ENCODE measurements around the gene PKIB. TPM values are rescaled to one million over a fixed set of nuclear protein-coding genes. Genes with fewer than 3 reads are reported as not detected.

The PKIB gene
- total RNA-seq, 4 donors from 2014 or later = 4.1 to 119 (median 41.9) TPM

- no peak for DNase-seq
- H3K4me1 ChIP-seq = peaks cover 0 to 7% (median 0%) of the 10 kb centered on the region in 4 donors
- TF ChIP-seq CTCF (IDR thresholded peaks at IDR 0.05) (no peak), POLR2A (IDR thresholded peaks at IDR 0.05) (no peak)
- no peak overlapping the region for H3K27ac ChIP-seq
- H3K36me3 ChIP-seq = no peaks in the 10 kb centered on the region
- no peaks in the 10 kb centered on the region for H3K9me3 ChIP-seq
- no peaks in the 10 kb centered on the region for H3K27me3 ChIP-seq
- no peak overlapping the region for H3K4me3 ChIP-seq
These were observed 66.5 kb downstream of the PKIB start for GRCh38 chr6:122676688-122677087.

- DNase-seq = no peak
- Histone ChIP-seq H3K36me3 (no peaks in the 10 kb centered on the region), H3K9me3 (no peaks in the 10 kb centered on the region), H3K4me3 (no peak overlapping the region), H3K4me1 (peaks cover 0 to under 1% (median 0%) of the 10 kb centered on the region in 4 donors), H3K27me3 (no peaks in the 10 kb centered on the region), H3K27ac (no peak overlapping the region)
- no peak for TF ChIP-seq POLR2A (IDR thresholded peaks at IDR 0.05)
- no peak for TF ChIP-seq CTCF (IDR thresholded peaks at IDR 0.05)
These were observed 67.2 kb downstream of the PKIB start for GRCh38 chr6:122677406-122677805.

- no peak for DNase-seq
- H3K9me3 ChIP-seq = no peaks in the 10 kb centered on the region
- no peaks in the 10 kb centered on the region for H3K36me3 ChIP-seq
- no peaks in the 10 kb centered on the region for H3K4me1 ChIP-seq
- H3K4me3 ChIP-seq = no peak overlapping the region
- no peaks in the 10 kb centered on the region for H3K27me3 ChIP-seq
- no peak for TF ChIP-seq CTCF (IDR thresholded peaks at IDR 0.05)
- H3K27ac ChIP-seq = no peak overlapping the region
These were observed 68.6 kb downstream of the PKIB start for GRCh38 chr6:122678841-122679240.

- TF ChIP-seq CTCF (IDR thresholded peaks at IDR 0.05) (peak in 3 of 6 experiments; percentile 9 to 37 (median 12)), POLR2A (IDR thresholded peaks at IDR 0.05) (no peak)
- Histone ChIP-seq H3K4me1 (no peaks in the 10 kb centered on the region), H3K36me3 (no peaks in the 10 kb centered on the region), H3K9me3 (no peaks in the 10 kb centered on the region), H3K27me3 (no peaks in the 10 kb centered on the region), H3K4me3 (no peak overlapping the region), H3K27ac (no peak overlapping the region)
- no peak for DNase-seq
These were observed 71.5 kb downstream of the PKIB start for GRCh38 chr6:122681705-122682104.

GRCh38 chr6:122683989-122684651, 73.9 kb downstream of the PKIB start:
- H3K4me1 ChIP-seq = no peaks in the 10 kb centered on the region
- H3K36me3 ChIP-seq = no peaks in the 10 kb centered on the region
- no peak overlapping the region for H3K27ac ChIP-seq
- no peak overlapping the region for H3K4me3 ChIP-seq
- DNase-seq = no peak
- H3K9me3 ChIP-seq = no peaks in the 10 kb centered on the region
- TF ChIP-seq POLR2A (IDR thresholded peaks at IDR 0.05) (no peak), CTCF (IDR thresholded peaks at IDR 0.05) (no peak)
- H3K27me3 ChIP-seq = no peaks in the 10 kb centered on the region

Data from Peyer's patch (tissue), 4 donors.